GM10266 (cell line): ENCODE measurements around the gene CEP19.
"Not testable (repeated sequence)": the region's sequence is repeated elsewhere in the genome, so short reads cannot be mapped to it uniquely, and the experiment has no call there.

ENCODE experiments used
- DNase-seq: peaks from one replicate; pipeline ENCODE4 v3.0.0; 2012; ENCODE audit errors: extremely low spot score
- CTCF ChIP-seq: IDR thresholded peaks from 2 replicates; pipeline ENCODE4 v1.5.1; 2012; ENCODE audit warnings: mild to moderate bottlenecking, low read depth; ENCODE audit not compliant: control insufficient read depth, insufficient read depth; ENCODE audit errors: missing control alignments

CEP19 gene

GRCh38 chr3:196711838-196712513 lies at the start of gene CEP19, which contains the start of gene PIGX:
CEP19 (minus strand) TSS chr3:196712250; CDS start chr3:196708657, 3,593 bp downstream.
PIGX (plus strand) TSS chr3:196712377.
- TF ChIP-seq CTCF: no peak
- DNase-seq: peak; percentile 99

GRCh38 chr3:196757876-196758739 lies 46.1 kb upstream of the CEP19 start:
- no peak for TF ChIP-seq CTCF
- DNase-seq: no peak

- TF ChIP-seq CTCF: no peak
- no peak for DNase-seq
Observed at GRCh38 chr3:196756732-196757131, 44.7 kb upstream of the CEP19 start.

GRCh38 chr3:196754091-196754981 lies 42.3 kb upstream of the CEP19 start:
- no peak for DNase-seq
- TF ChIP-seq CTCF: no peak

GRCh38 chr3:196753201-196753600 lies 41.2 kb upstream of the CEP19 start:
- no peak for DNase-seq

GRCh38 chr3:196749125-196749524 lies 37.1 kb upstream of the CEP19 start:
- DNase-seq: no peak

More at GRCh38 chr3:196753201-196753600, 41.2 kb upstream of the CEP19 start:
- TF ChIP-seq CTCF: no peak

GRCh38 chr3:196743569-196743968 lies 31.5 kb upstream of the CEP19 start:
- DNase-seq: not testable (repeated sequence)

More at GRCh38 chr3:196749125-196749524, 37.1 kb upstream of the CEP19 start:
- TF ChIP-seq CTCF: no peak
